Endothelial cell (in vitro differentiated cells): ENCODE measurements around the gene SNF8. TPM values are rescaled to one million over a fixed set of nuclear protein-coding genes. Genes with fewer than 3 reads are reported as not detected.
A peak's percentile ranks its signal among the peaks of the same experiment; 100 is the strongest.

ENCODE experiments used
- DNase-seq: peaks from one replicate; pipeline ENCODE4 v3.0.0; 2021; ENCODE audit warnings: low spot score
- H3K27ac Mint-ChIP-seq: one replicate; pipeline ENCODE4 v1.8.0; 2021; ENCODE audit warnings: mixed read lengths, inconsistent platforms; ENCODE audit not compliant: unreplicated experiment
- H3K27me3 Mint-ChIP-seq: one replicate; pipeline ENCODE4 v1.8.0; 2021; ENCODE audit warnings: mild to moderate bottlenecking, moderate library complexity, mixed read lengths, inconsistent platforms; ENCODE audit not compliant: unreplicated experiment
- H3K36me3 Mint-ChIP-seq: one replicate; pipeline ENCODE4 v1.8.0; 2021; ENCODE audit warnings: mild to moderate bottlenecking, low read depth, mixed read lengths, inconsistent platforms; ENCODE audit not compliant: unreplicated experiment
- H3K4me1 Mint-ChIP-seq: one replicate; pipeline ENCODE4 v1.8.0; 2021; ENCODE audit warnings: mild to moderate bottlenecking, mixed read lengths, inconsistent platforms; ENCODE audit not compliant: unreplicated experiment
- H3K4me3 Mint-ChIP-seq: one replicate; pipeline ENCODE4 v1.8.0; 2021; ENCODE audit warnings: mild to moderate bottlenecking, mixed read lengths, inconsistent platforms; ENCODE audit not compliant: unreplicated experiment
- H3K9me3 Mint-ChIP-seq: one replicate; pipeline ENCODE4 v1.8.0; 2021; ENCODE audit warnings: mixed read lengths, inconsistent platforms; ENCODE audit not compliant: unreplicated experiment
- CTCF ChIP-seq: fragments of 200-600 bp; sonication (generic); IDR thresholded peaks from one replicate; pipeline ENCODE4 v1.5.0; 2021; ENCODE audit warnings: antibody characterized with exemption; ENCODE audit not compliant: unreplicated experiment
- total RNA-seq: library from RNA; stranded (reverse); fragmentation: NEBNext Ultra II Directional; extraction: Animal tissue kit (Norgen Biotek cat#: 25700); gene quantifications from one replicate; pipeline ENCODE4 v1.2.1, GENCODE V29; 2021; ENCODE audit not compliant: unreplicated experiment

The SNF8 gene
- total RNA-seq, 1 donor from 2014 or later = 149 TPM

GRCh38 chr17:48930435-48930873 is 14.2 kb downstream of the SNF8 start:
- Mint-ChIP-seq H3K36me3 (peaks cover 40% of the 10 kb centered on the region), H3K27me3 (no peaks in the 10 kb centered on the region), H3K9me3 (no peaks in the 10 kb centered on the region), H3K4me3 (no peak overlapping the region), H3K4me1 (peaks cover 9% of the 10 kb centered on the region), H3K27ac (no peak overlapping the region)
- DNase-seq = no peak
- TF ChIP-seq CTCF = no peak

- H3K9me3 Mint-ChIP-seq = no peaks in the 10 kb centered on the region
- no peak overlapping the region for H3K4me3 Mint-ChIP-seq
- no peaks in the 10 kb centered on the region for H3K27me3 Mint-ChIP-seq
- DNase-seq = no peak
- peaks cover 9% of the 10 kb centered on the region for H3K4me1 Mint-ChIP-seq
- H3K27ac Mint-ChIP-seq = no peak overlapping the region
- TF ChIP-seq CTCF = no peak
- H3K36me3 Mint-ChIP-seq = peaks cover 45% of the 10 kb centered on the region
Observed at GRCh38 chr17:48929812-48930165, 14.9 kb downstream of the SNF8 start.

DNA sequence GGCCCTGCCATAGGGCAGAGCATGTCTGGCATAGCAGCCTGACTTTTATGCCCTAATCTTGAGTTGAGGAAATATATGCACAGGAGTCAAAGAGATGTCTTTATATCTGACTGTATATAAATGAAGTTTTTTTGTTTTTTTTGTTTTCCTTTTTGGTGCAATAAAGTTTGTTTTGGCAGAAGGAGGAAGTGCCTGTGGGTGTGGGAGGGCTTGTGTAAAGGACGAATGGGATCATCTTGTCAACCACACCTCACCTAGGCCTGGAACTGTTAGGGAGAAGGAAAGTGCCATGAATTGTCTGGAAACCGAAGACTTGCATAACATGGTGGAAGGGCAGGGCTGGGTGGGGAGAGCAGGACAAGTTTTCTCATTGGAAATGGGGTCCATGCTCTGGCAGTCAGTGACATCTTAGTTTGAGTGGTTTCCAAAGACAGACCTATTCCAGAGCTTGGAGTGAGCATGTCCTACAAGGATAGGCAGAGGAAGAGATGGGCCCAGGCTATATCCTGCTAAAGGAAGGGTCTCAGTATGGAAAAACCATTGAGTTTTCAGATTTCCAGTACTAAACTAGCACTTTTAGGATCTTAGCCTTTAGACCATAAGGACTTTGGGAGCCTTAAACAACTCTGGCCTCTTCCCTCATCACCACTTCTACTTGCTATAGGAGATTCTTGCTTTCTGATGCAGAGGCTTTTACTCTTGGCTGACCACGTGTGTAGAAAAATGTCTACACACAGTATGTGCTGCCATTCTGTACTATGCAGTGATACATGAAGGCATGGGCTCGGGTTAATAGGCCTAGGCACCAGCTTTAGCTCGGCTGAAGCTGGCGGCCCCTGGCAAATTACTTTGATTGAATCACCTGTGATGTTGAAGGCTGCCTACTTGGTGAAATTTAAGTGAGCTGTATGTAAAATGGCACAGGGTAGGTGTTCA is 15.5 kb downstream of the SNF8 start:
- Mint-ChIP-seq H3K9me3 (no peaks in the 10 kb centered on the region), H3K27ac (no peak overlapping the region), H3K27me3 (no peaks in the 10 kb centered on the region), H3K36me3 (peaks cover 46% of the 10 kb centered on the region), H3K4me1 (peaks cover 9% of the 10 kb centered on the region), H3K4me3 (no peak overlapping the region)
- no peak for DNase-seq
- no peak for TF ChIP-seq CTCF

DNA sequence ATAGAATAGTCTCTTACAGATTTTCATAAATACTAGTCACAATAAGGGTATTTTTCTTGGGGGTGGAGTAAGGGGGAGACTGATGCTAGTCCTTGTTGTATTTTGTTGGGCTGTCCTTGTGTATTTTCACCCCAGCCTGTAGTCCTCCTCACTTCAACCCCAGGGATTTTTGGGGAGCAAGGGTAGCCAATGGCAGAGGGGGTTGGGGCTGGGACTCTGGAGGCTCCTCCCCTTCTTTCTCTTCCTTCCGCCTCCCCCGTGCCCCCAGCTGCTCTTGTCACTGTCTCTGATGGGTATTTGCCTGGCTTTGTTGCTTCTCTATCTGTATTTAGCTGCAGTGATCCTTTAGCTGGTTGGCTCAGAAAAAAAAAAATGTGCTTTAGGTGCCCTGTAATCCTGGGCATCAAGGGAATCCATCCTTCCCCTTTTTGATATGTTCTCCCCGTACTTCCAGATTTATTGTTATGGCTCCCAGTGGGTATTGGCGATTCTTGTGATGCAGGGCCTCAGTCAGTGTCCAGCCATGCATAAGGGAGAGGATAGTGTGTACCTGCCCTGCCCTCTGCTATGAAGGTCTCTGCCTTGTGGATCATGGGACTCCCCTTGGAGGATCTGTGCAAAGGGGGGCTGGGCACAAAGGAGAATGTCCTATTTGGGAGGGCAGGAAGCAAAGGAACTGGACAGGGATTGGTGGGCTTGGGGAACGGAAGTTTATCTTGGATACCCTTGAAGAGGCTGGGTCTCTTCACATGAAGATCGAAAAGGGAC is 16.5 kb downstream of the SNF8 start:
- Mint-ChIP-seq H3K36me3 (peaks cover 46% of the 10 kb centered on the region), H3K4me3 (no peak overlapping the region), H3K4me1 (peaks cover 9% of the 10 kb centered on the region), H3K27me3 (no peaks in the 10 kb centered on the region), H3K9me3 (no peaks in the 10 kb centered on the region), H3K27ac (peak overlapping the region; percentile 49)
- TF ChIP-seq CTCF = no peak
- DNase-seq = no peak

DNA sequence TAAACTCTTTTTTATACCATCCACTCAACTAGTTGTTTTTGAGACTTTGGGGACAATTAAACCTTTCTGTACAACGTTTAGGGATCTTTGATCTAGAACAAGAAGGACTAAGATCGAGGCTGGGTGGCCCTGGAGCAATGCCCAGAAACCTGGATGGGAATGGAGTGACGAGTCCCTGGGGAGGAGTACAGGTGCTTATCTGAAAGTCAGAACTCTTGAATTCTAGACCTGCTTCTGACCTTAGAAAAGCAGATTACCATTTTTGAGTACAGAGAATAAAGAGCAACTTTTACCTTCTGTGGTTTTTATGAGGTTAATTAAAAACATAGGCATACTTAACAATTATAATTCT is 18.7 kb downstream of the SNF8 start:
- DNase-seq = no peak
- Mint-ChIP-seq H3K4me1 (peaks cover 9% of the 10 kb centered on the region), H3K27me3 (no peaks in the 10 kb centered on the region), H3K36me3 (peaks cover 43% of the 10 kb centered on the region), H3K9me3 (no peaks in the 10 kb centered on the region), H3K27ac (no peak overlapping the region), H3K4me3 (peak overlapping the region; percentile 24)
- TF ChIP-seq CTCF = no peak
